ENCODE results near the gene KRT84. TPM values are rescaled to one million over a fixed set of nuclear protein-coding genes. Genes with fewer than 3 reads are reported as not detected.

KRT84 gene
- total RNA-seq, 1 experiment from 2014 or later: not detected

GRCh38 chr12:52401926-52402325 lies 16.5 kb upstream of the KRT84 start:
- H3K27me3 ChIP-seq (replicated peaks; ENCODE audit: control insufficient read depth, insufficient read depth, low read length): no peaks in the 10 kb centered on the region
- Mint-ChIP-seq H3K27me3 (ENCODE audit: insufficient read depth, unreplicated experiment) (no peaks in the 10 kb centered on the region), H3K27ac (ENCODE audit: unreplicated experiment) (no peak overlapping the region), H3K36me3 (ENCODE audit: insufficient read depth, unreplicated experiment) (no peaks in the 10 kb centered on the region), H3K9me3 (ENCODE audit: unreplicated experiment) (no peaks in the 10 kb centered on the region), H3K4me1 (ENCODE audit: low read depth, unreplicated experiment) (no peaks in the 10 kb centered on the region), H3K4me3 (ENCODE audit: unreplicated experiment) (no peak overlapping the region)
- H3K9me3 ChIP-seq: no peaks in the 10 kb centered on the region
- no peak for DNase-seq
- ChIA-PET POLR2A (no interaction called here), CTCF (no interaction called here)
- no peak overlapping the region for H3K4me3 ChIP-seq (ENCODE audit: low read depth, low read length)
- no peaks in the 10 kb centered on the region for H3K4me1 ChIP-seq
- intact Hi-C loops (cut with micrococcal nuclease; ENCODE audit: unreplicated experiment): no loop called here
- no peaks in the 10 kb centered on the region for H3K36me3 ChIP-seq (ENCODE audit: control insufficient read depth, insufficient read depth, low read length)
- TF ChIP-seq CTCF (IDR thresholded peaks at IDR 0.05; ENCODE audit: insufficient read depth in 1 of 2, low read depth in 1 of 2, low read length in 1 of 2, severe bottlenecking in 1 of 2, unreplicated experiment in 1 of 2): no peak
- BruUV-seq (replicated peaks): no TSS peak

- Mint-ChIP-seq H3K4me1 (ENCODE audit: low read depth, unreplicated experiment) (no peaks in the 10 kb centered on the region), H3K4me3 (ENCODE audit: unreplicated experiment) (no peak overlapping the region), H3K27me3 (ENCODE audit: insufficient read depth, unreplicated experiment) (no peaks in the 10 kb centered on the region), H3K36me3 (ENCODE audit: insufficient read depth, unreplicated experiment) (no peaks in the 10 kb centered on the region), H3K27ac (ENCODE audit: unreplicated experiment) (no peak overlapping the region), H3K9me3 (ENCODE audit: unreplicated experiment) (no peaks in the 10 kb centered on the region)
- no peak for TF ChIP-seq CTCF (IDR thresholded peaks at IDR 0.05; ENCODE audit: insufficient read depth in 1 of 2, low read depth in 1 of 2, low read length in 1 of 2, severe bottlenecking in 1 of 2, unreplicated experiment in 1 of 2)
- no TSS peak for BruUV-seq (replicated peaks)
- ChIA-PET CTCF (no interaction called here), POLR2A (no interaction called here)
- H3K36me3 ChIP-seq (ENCODE audit: control insufficient read depth, insufficient read depth, low read length): no peaks in the 10 kb centered on the region
- H3K9me3 ChIP-seq: no peaks in the 10 kb centered on the region
- intact Hi-C loops (cut with micrococcal nuclease; ENCODE audit: unreplicated experiment): no loop called here
- DNase-seq: no peak
- H3K4me1 ChIP-seq: no peaks in the 10 kb centered on the region
- H3K4me3 ChIP-seq (ENCODE audit: low read depth, low read length): no peak overlapping the region
- H3K27me3 ChIP-seq (replicated peaks; ENCODE audit: control insufficient read depth, insufficient read depth, low read length): no peaks in the 10 kb centered on the region
These were observed 16.1 kb upstream of the KRT84 start for GRCh38 chr12:52401526-52401925.

- Mint-ChIP-seq H3K4me1 (ENCODE audit: low read depth, unreplicated experiment) (no peaks in the 10 kb centered on the region), H3K36me3 (ENCODE audit: insufficient read depth, unreplicated experiment) (no peaks in the 10 kb centered on the region), H3K27me3 (ENCODE audit: insufficient read depth, unreplicated experiment) (no peaks in the 10 kb centered on the region), H3K9me3 (ENCODE audit: unreplicated experiment) (no peaks in the 10 kb centered on the region), H3K27ac (ENCODE audit: unreplicated experiment) (no peak overlapping the region), H3K4me3 (ENCODE audit: unreplicated experiment) (no peak overlapping the region)
- intact Hi-C loops (cut with micrococcal nuclease; ENCODE audit: unreplicated experiment): no loop called here
- CTCF ChIA-PET: no interaction called here
- no TSS peak for BruUV-seq (replicated peaks)
- Histone ChIP-seq H3K9me3 (no peaks in the 10 kb centered on the region), H3K4me1 (no peaks in the 10 kb centered on the region), H3K36me3 (ENCODE audit: control insufficient read depth, insufficient read depth, low read length) (no peaks in the 10 kb centered on the region), H3K27me3 (replicated peaks; ENCODE audit: control insufficient read depth, insufficient read depth, low read length) (no peaks in the 10 kb centered on the region), H3K4me3 (ENCODE audit: low read depth, low read length) (no peak overlapping the region)
- TF ChIP-seq CTCF (IDR thresholded peaks at IDR 0.05; ENCODE audit: insufficient read depth in 1 of 2, low read depth in 1 of 2, low read length in 1 of 2, severe bottlenecking in 1 of 2, unreplicated experiment in 1 of 2): no peak
- no peak for DNase-seq
- POLR2A ChIA-PET: no interaction called here
These were observed 15.5 kb upstream of the KRT84 start for GRCh38 chr12:52400906-52401305.
